Thoracic aorta (tissue), 2 donors: ENCODE measurements around the gene CGB2. TPM values are rescaled to one million over a fixed set of nuclear protein-coding genes. Genes with fewer than 3 reads are reported as not detected.

Experiments used
- ATAC-seq: fragments of 150-250 bp; one replicate; pipeline ENCODE4 v1.8.0; 2017; ENCODE audit warnings: low read depth; ENCODE audit not compliant: insufficient number of reproducible peaks, low FRiP score
- DNase-seq: peaks from one replicate; pipeline ENCODE4 v3.0.0-alpha.2; 2020; ENCODE audit warnings: low spot score
- H3K27ac ChIP-seq, 2 donors: fragments of 200-600 bp; sonication (generic); 1 replicate in 1 of 2; 2 replicates in 1 of 2; pipeline ENCODE4 v1.5.1; 2016; ENCODE audit warnings: mild to moderate bottlenecking in 2 of 2, moderate library complexity in 2 of 2
- H3K27me3 ChIP-seq: fragments of 200-600 bp; sonication (generic); replicated peaks from 2 replicates; pipeline ENCODE4 v1.6.0; 2016; ENCODE audit warnings: mild to moderate bottlenecking; ENCODE audit not compliant: insufficient read depth
- H3K36me3 ChIP-seq: fragments of 200-600 bp; sonication (generic); one replicate; pipeline ENCODE4 v1.5.1; 2016
- H3K4me1 ChIP-seq, 2 donors: fragments of 200-600 bp; sonication (generic); 1 replicate in 1 of 2; 2 replicates in 1 of 2; pipeline versions ENCODE4 v1.5.1 to v1.6.0; 2016; ENCODE audit warnings: low read depth in 2 of 2, mild to moderate bottlenecking in 1 of 2; ENCODE audit not compliant: control insufficient read depth in 1 of 2
- H3K4me3 ChIP-seq: fragments of 200-600 bp; sonication (generic); 2 replicates; pipeline ENCODE4 v1.5.1; 2016; ENCODE audit warnings: mild to moderate bottlenecking
- H3K9me3 ChIP-seq: fragments of 200-600 bp; sonication (generic); 2 replicates; pipeline ENCODE4 v1.5.1; 2016
- CTCF ChIP-seq: fragments of 200-600 bp; sonication (generic); IDR thresholded peaks from one replicate; pipeline ENCODE4 v1.5.1; 2019; ENCODE audit warnings: antibody characterized with exemption
- total RNA-seq, 2 donors: library from RNA; depleted of rRNA; stranded (reverse); fragments of >200 nt; gene quantifications; one replicate each; pipeline versions ENCODE4 v1.1.0 to v1.2.3, GENCODE V29; 2016

CGB2 gene
- total RNA-seq, 2 donors from 2014 or later = not detected

GRCh38 chr19:48999481-49000325 is 32.0 kb upstream of the CGB2 start:
- H3K36me3 ChIP-seq = peaks cover 7% of the 10 kb centered on the region
- no peak for ATAC-seq

GRCh38 chr19:49004133-49004532 is 27.6 kb upstream of the CGB2 start:
- Histone ChIP-seq H3K27me3 (no peaks in the 10 kb centered on the region), H3K4me3 (no peak overlapping the region), H3K9me3 (no peaks in the 10 kb centered on the region), H3K27ac (no peak overlapping the region), H3K4me1 (no peaks in the 10 kb centered on the region), H3K36me3 (peaks cover 31% of the 10 kb centered on the region)
- TF ChIP-seq CTCF = no peak
- DNase-seq (no peak), ATAC-seq (no peak)

More at GRCh38 chr19:48999481-49000325, 32.0 kb upstream of the CGB2 start:
- H3K27ac ChIP-seq = no peak overlapping the region
- no peaks in the 10 kb centered on the region for H3K9me3 ChIP-seq
- H3K27me3 ChIP-seq = no peaks in the 10 kb centered on the region
- H3K4me3 ChIP-seq = no peak overlapping the region
- TF ChIP-seq CTCF = peak; percentile 45
- DNase-seq = no peak
- H3K4me1 ChIP-seq = peaks cover 2 to 8% of the 10 kb centered on the region in 2 donors

- peaks cover 38% of the 10 kb centered on the region for H3K36me3 ChIP-seq
- DNase-seq (no peak), ATAC-seq (no peak)
- H3K27ac ChIP-seq = no peak overlapping the region
- H3K9me3 ChIP-seq = no peaks in the 10 kb centered on the region
- H3K4me3 ChIP-seq = no peak overlapping the region
- no peak for TF ChIP-seq CTCF
- no peaks in the 10 kb centered on the region for H3K4me1 ChIP-seq
- H3K27me3 ChIP-seq = no peaks in the 10 kb centered on the region
Observed at GRCh38 chr19:49004964-49005614, 26.6 kb upstream of the CGB2 start.

- no peaks in the 10 kb centered on the region for H3K4me1 ChIP-seq
- no peaks in the 10 kb centered on the region for H3K27me3 ChIP-seq
- TF ChIP-seq CTCF = no peak
- H3K9me3 ChIP-seq = no peaks in the 10 kb centered on the region
- no peak overlapping the region for H3K4me3 ChIP-seq
- ATAC-seq = no peak
- H3K27ac ChIP-seq = no peak overlapping the region
- DNase-seq = no peak
- peaks cover 54% of the 10 kb centered on the region for H3K36me3 ChIP-seq
Observed at GRCh38 chr19:49006905-49007304, 24.8 kb upstream of the CGB2 start.

GRCh38 chr19:49009828-49010227 is 21.9 kb upstream of the CGB2 start:
- no peak for TF ChIP-seq CTCF
- Histone ChIP-seq H3K36me3 (peaks cover 48% of the 10 kb centered on the region), H3K4me1 (no peaks in the 10 kb centered on the region), H3K9me3 (no peaks in the 10 kb centered on the region), H3K27ac (no peak overlapping the region), H3K27me3 (no peaks in the 10 kb centered on the region), H3K4me3 (no peak overlapping the region)
- no peak for ATAC-seq
- no peak for DNase-seq
